ENCODE data around the gene PNLIPRP3.

PNLIPRP3 gene

GRCh38 chr10:116402858-116403257 is 24.8 kb upstream of the PNLIPRP3 start:
- DNase-seq (ENCODE audit: low read depth), result no peak
- no peak overlapping the region for H3K4me3 ChIP-seq (ENCODE audit: control insufficient read depth, low read depth, low read length)
- no peak for TF ChIP-seq CTCF (conservative IDR thresholded peaks at IDR 0.05; ENCODE audit: control insufficient read depth, insufficient read depth, low read depth, low read length)

- no peak for DNase-seq (ENCODE audit: low read depth)
- TF ChIP-seq CTCF (conservative IDR thresholded peaks at IDR 0.05; ENCODE audit: control insufficient read depth, insufficient read depth, low read depth, low read length), result no peak
- no peak overlapping the region for H3K4me3 ChIP-seq (ENCODE audit: control insufficient read depth, low read depth, low read length)
These were observed 23.9 kb upstream of the PNLIPRP3 start for GRCh38 chr10:116403740-116404250.

- no peak overlapping the region for H3K4me3 ChIP-seq (ENCODE audit: control insufficient read depth, low read depth, low read length)
- TF ChIP-seq CTCF (conservative IDR thresholded peaks at IDR 0.05; ENCODE audit: control insufficient read depth, insufficient read depth, low read depth, low read length), result no peak
- DNase-seq (ENCODE audit: low read depth), result no peak
These were observed 18.9 kb upstream of the PNLIPRP3 start for GRCh38 chr10:116408719-116409118.

GRCh38 chr10:116410351-116410750 is 17.3 kb upstream of the PNLIPRP3 start:
- TF ChIP-seq CTCF (conservative IDR thresholded peaks at IDR 0.05; ENCODE audit: control insufficient read depth, insufficient read depth, low read depth, low read length), result no peak
- DNase-seq (ENCODE audit: low read depth), result no peak
- H3K4me3 ChIP-seq (ENCODE audit: control insufficient read depth, low read depth, low read length), result no peak overlapping the region

- H3K4me3 ChIP-seq (ENCODE audit: control insufficient read depth, low read depth, low read length), result no peak overlapping the region
- TF ChIP-seq CTCF (conservative IDR thresholded peaks at IDR 0.05; ENCODE audit: control insufficient read depth, insufficient read depth, low read depth, low read length), result no peak
- DNase-seq (ENCODE audit: low read depth), result no peak
These were observed 9.8 kb upstream of the PNLIPRP3 start for GRCh38 chr10:116417821-116418220.

GRCh38 chr10:116418389-116418788 is 9.3 kb upstream of the PNLIPRP3 start:
- no peak for DNase-seq (ENCODE audit: low read depth)
- no peak for TF ChIP-seq CTCF (conservative IDR thresholded peaks at IDR 0.05; ENCODE audit: control insufficient read depth, insufficient read depth, low read depth, low read length)
- no peak overlapping the region for H3K4me3 ChIP-seq (ENCODE audit: control insufficient read depth, low read depth, low read length)

GRCh38 chr10:116421815-116422214 is 5.8 kb upstream of the PNLIPRP3 start:
- TF ChIP-seq CTCF (conservative IDR thresholded peaks at IDR 0.05; ENCODE audit: control insufficient read depth, insufficient read depth, low read depth, low read length), result no peak
- DNase-seq (ENCODE audit: low read depth), result no peak
- no peak overlapping the region for H3K4me3 ChIP-seq (ENCODE audit: control insufficient read depth, low read depth, low read length)
